Epithelial cell of esophagus (primary cell): ENCODE data around the gene WNT5B.

Experiments used
- DNase-seq: peaks from one replicate; pipeline ENCODE4 v3.0.0; 2010; ENCODE audit warnings: low read depth
- H3K4me3 ChIP-seq: 2 replicates; pipeline ENCODE4 v1.5.1; 2011; ENCODE audit warnings: mild to moderate bottlenecking, low read length, control low read depth
- TF ChIP-seq, protein P1 (sequence below): IDR thresholded peaks from 2 replicates; pipeline ENCODE4 v1.5.1; 2011; ENCODE audit warnings: low read depth, mild to moderate bottlenecking, low read length, control low read depth, inconsistent platforms; ENCODE audit not compliant: insufficient read depth; ENCODE audit errors: missing control alignments

WNT5B gene

GRCh38 chr12:1628666-1629337, at the start of gene WNT5B:
Gene WNT5B, plus strand, starts transcription at chr12:1629231. Its CDS starts 2,124 bp downstream, at chr12:1631355.
- TF ChIP-seq, protein P1, sequence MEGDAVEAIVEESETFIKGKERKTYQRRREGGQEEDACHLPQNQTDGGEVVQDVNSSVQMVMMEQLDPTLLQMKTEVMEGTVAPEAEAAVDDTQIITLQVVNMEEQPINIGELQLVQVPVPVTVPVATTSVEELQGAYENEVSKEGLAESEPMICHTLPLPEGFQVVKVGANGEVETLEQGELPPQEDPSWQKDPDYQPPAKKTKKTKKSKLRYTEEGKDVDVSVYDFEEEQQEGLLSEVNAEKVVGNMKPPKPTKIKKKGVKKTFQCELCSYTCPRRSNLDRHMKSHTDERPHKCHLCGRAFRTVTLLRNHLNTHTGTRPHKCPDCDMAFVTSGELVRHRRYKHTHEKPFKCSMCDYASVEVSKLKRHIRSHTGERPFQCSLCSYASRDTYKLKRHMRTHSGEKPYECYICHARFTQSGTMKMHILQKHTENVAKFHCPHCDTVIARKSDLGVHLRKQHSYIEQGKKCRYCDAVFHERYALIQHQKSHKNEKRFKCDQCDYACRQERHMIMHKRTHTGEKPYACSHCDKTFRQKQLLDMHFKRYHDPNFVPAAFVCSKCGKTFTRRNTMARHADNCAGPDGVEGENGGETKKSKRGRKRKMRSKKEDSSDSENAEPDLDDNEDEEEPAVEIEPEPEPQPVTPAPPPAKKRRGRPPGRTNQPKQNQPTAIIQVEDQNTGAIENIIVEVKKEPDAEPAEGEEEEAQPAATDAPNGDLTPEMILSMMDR, result no peak
- H3K4me3 ChIP-seq, result no peak within 1 kb of the TSS
- no peak for DNase-seq

DNA sequence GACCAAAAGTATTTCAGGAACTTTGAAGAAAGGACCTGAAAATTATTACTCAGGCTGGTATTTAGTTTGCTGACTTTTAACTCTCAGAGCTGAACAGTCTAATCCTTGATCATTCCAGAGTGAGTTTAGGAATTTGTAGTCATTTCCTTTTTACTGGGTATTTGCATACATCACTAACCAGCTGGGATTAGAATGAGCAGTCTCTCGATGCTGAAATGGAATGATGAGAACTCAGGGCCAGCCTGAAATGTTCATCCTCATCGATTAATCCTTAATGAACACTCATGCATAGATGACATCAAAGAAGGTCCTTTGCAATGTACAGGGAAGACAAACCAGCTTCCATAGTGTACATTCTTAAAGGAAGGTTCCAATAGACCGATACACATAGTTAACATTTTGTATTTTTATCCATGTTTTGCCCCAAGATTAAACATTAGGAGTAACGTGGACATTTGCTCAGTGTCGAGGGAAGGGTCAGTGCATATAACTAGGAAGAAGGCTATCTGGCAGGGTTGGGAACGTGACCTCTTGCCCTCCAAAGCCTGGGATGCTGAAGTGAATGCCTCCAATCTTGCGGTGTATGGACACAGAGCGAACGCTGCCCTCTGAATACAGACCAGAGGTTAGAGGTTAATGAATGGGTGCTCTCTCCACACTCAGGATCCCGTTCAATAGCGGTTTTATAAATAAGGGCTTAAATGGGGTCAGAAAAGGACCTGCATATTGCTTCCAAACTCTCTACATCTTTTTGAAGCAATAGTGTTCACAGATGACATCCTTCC, 49.2 kb upstream of the WNT5B start:
- TF ChIP-seq, protein P1, result no peak
- no peak for DNase-seq
- H3K4me3 ChIP-seq, result no peak overlapping the region

GRCh38 chr12:1580526-1580925, 48.5 kb upstream of the WNT5B start:
- no peak overlapping the region for H3K4me3 ChIP-seq
- no peak for DNase-seq

GRCh38 chr12:1581973-1582708, 46.9 kb upstream of the WNT5B start:
- TF ChIP-seq, protein P1, result no peak
- no peak for DNase-seq
- H3K4me3 ChIP-seq, result no peak overlapping the region

More at GRCh38 chr12:1580526-1580925, 48.5 kb upstream of the WNT5B start:
- TF ChIP-seq, protein P1, result no peak

DNA sequence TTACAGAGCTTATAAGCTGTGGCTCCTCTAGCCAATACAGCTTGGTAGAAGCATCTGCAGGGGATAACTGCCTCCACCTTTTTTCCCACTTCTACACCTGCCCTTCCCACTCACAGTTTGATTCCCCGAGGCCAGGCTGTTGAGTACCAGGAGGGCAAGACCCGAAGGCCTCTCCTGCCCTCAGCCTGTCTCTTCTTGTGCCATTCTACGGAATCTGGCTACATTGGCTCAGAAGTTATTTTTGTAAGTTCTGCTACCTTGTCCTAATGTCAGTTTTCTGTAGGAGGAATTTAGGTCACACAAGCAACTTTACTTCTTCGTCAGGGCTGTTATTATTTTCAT, 46.4 kb upstream of the WNT5B start:
- TF ChIP-seq, protein P1, result no peak
- DNase-seq, result no peak
- no peak overlapping the region for H3K4me3 ChIP-seq

DNA sequence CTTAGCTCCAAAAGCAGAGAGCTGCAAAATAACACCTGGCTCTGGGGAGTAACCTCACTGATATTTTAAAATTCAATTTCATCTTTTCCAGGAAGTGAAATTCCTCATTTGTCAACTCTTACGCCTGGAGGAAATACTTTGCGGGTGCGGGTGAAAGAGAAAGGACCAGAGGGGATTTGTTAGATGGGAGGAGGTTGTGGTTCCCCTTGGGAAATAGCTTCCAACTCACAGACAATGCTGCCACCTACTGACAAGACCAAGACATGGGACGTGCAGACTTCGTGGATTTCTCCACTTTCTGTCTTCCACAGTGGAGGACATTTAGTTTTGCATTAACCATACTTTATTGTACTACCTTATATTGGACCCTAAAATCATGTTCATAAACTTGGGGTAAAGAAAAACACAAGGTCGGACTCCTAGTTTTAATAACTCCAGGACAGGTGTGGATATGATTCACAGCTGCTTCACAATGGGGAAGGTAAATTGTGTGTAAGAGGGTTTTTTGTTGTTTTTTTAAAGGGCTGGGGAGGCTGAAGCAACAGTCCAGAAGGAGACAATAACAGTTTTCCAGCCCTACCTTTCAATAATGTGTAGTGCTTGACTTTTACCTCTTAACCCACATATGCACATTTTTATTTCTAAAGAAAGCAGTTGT, 45.5 kb upstream of the WNT5B start:
- peak; percentile 84 for DNase-seq
- no peak overlapping the region for H3K4me3 ChIP-seq
- TF ChIP-seq, protein P1, result peak; percentile 88
